ENCODE measurements around the gene RENBP.

DNA sequence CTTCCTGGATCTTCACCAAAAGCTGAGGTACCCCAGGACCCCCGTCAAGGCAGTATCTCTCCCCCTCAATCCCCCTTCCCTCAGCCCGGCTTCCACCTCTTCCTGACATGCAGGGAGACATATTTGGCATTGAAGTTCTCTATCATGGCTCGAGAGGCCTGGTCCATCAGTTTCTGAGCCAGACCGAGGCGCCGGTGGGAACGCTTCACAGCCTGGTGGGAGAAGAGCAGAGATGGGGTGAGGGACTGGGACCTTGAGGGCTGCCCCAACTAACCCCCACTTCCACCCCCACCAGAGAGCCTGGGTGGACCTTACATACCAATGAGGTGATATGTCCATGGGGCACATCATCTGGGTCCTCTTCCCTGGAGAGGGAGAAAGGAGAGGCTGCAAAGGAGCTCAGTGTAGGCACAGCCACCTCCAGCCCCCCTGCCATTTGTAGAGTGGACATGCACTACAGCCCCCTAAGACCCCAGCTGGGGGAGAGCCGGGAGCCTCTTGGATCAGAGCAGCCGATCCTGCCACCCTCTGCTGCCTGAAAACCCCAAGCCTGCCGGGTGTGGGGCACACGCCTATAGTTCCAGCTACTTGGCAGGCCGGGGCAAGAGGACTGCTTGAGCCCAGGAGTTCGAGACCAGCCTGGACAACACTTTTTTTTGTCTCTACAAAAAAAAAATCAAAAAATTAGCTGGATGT, 12.1 kb downstream of the RENBP start:
- no peak for TF ChIP-seq CTCF (IDR thresholded peaks at IDR 0.05)
- TF ChIP-seq POLR2A (IDR thresholded peaks at IDR 0.05) = no peak
- no peak for TF ChIP-seq EP300 (IDR thresholded peaks at IDR 0.05)
